HG03025 (cell line): ENCODE data around the gene KRTAP4-1.
"Not testable (repeated sequence)": the region's sequence is repeated elsewhere in the genome, so short reads cannot be mapped to it uniquely, and the experiment has no call there.

ENCODE experiments used
- ATAC-seq: cut with Tn5 transposase; IDR thresholded peaks from one replicate; pipeline ENCODE4 v1.9.1; 2021; ENCODE audit warnings: mild to moderate bottlenecking, moderate library complexity; ENCODE audit not compliant: unreplicated experiment, low FRiP score

Gene KRTAP4-1

DNA sequence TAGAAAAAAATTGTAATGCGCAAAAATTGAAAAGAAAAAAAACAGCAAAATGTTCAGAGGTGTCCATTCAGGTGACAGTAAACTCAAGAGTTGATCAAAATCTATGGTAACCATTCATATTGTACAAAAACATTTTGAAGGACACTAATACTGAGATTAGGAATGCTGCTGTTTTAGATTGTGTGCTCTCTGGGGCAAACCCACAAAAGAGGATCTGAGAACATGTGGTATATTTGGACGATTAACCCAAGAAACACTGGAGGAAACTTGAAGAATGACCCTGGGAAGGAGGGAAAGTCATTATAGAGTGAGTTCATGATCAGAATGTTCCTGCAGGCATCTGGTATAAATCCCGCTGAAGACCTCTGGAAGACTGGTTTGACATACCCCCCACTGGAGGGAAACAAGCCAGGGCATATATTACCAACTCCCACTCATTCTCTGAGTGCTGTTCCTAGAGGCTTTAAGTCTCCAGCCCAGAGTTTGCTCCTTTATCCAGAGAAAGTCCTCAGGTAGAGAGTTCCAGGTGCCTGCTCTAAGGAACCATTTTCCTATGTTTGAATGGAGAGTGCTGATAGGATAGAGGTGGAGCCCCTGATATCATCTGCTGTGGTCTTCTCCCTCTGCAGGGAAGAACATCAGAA lies 7.8 kb downstream of the KRTAP4-1 start:
- no peak for ATAC-seq

DNA sequence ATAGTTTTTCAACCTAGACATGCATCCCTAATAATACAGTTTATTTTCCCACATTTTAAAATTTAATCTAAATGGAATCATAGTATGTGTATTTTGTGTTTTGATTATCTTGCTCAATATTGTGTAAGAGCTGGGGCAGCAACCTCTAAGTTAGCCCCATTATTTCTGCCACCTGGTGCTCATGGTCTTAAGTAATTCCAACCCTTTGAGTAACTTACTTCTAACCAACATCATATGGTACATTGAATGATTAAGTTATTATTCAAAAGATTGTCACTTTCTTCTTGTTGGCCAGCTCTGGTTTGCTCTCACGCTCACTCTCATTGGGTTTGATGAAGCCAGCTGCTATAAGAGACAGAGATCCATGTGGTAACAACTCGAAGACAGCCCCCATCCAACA lies 12.8 kb downstream of the KRTAP4-1 start:
- no peak for ATAC-seq

DNA sequence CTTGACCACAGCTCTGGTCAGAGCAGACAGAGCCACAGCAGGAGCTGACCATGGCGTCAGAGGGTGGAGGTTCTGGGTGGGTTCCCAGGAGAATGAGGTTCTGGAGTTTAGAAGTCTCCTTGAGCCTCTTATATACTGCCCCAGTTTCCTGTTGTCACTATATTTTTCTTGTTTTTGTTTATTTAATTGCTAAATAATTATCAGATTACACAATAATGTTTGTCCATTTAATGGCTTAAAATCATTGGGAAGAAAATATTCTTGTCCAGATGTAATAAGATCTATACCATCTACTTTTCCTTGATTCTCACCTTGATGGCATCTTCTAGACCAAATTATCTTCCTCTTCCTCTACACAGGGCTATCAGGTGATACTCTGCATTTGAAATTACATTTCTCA lies 16.6 kb downstream of the KRTAP4-1 start, which contains the start of gene KRTAP4-3:
KRTAP4-3 (minus strand) TSS at position 101 of the 400 bp plus-strand sequence; CDS start at position 52, 49 bp downstream.
- ATAC-seq: no peak

DNA sequence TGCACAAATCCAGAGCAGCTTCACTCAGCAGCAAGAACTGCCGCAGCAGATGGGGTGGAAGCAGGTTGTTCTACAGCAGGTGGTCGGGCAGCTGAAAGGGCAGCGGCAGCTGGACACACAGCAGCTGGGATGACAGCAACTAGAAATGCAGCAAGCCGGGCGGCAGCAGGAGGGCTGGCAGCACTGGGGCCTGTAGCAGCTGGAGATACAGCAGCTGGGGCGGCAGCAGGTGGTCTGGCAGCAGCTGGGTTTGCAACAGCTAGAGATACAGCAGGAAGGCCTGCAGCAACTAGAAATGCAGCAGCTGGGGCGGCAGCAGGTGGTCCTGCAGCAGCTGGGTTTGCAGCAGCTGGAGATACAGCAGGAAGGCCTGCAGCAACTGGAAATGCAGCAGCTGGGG lies 17.1 kb downstream of the KRTAP4-1 start:
- ATAC-seq: no peak

DNA sequence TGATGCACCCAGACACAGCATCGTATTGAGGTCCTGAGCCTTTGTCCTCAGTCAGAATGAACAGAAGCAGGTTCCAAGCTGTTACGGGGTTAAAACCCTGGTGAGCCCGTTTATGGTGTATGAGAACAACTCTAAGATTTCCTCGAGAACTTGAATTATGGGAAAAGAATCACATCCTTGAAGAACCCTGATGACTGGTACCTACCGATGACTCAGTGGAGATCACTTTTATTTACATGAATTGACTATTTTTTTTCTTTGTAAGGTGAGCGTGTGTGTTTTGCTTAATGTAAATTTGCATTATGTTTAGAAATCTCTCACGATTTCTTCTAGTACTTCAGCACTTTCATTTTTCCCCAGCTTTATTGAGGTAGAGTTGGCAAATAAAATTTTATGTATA lies 20.9 kb downstream of the KRTAP4-1 start:
- ATAC-seq: no peak

DNA sequence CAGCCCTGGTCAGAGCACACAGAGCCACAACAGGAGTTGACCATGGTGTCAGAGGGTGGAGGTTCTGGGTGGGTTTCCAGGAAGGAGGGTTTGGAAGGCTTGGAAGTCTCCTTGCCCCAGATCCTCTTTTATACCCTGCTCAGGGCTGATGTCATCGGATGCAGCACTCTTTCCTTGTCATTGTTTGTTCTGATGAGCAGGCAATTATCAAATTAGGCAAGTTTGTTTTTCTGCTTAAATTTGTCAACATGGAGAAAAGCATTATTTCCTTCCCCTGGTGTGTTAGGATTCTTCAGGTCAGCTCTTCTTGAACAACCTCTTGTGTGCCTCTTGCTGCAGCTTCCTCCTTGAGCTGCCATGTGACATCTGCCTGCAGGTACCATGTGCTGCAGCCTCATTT lies 24.1 kb downstream of the KRTAP4-1 start, which contains the start of gene KRTAP4-4:
KRTAP4-4 (minus strand) TSS at position 101 of the 400 bp plus-strand sequence; CDS start at position 44, 57 bp downstream.
- no peak for ATAC-seq

DNA sequence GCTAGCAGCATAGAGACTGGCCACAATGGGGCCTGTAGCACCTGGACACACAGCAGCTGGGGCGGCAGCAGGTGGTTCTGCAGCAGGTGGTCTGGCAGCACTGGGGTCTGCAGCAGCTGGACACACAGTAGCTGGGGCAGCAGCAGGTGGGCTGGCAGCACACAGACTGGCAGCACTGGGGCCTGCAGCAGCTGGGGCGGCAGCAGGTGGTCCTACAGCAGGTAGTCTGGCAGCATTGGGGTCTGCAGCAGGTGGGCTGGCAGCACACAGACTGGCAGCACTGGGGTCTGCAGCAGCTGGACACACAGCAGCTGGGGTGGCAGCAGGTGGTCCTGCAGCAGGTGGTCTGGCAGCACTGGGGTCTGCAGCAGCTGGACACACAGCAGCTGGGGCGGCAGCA lies 24.5 kb downstream of the KRTAP4-1 start:
- not testable (repeated sequence) for ATAC-seq

DNA sequence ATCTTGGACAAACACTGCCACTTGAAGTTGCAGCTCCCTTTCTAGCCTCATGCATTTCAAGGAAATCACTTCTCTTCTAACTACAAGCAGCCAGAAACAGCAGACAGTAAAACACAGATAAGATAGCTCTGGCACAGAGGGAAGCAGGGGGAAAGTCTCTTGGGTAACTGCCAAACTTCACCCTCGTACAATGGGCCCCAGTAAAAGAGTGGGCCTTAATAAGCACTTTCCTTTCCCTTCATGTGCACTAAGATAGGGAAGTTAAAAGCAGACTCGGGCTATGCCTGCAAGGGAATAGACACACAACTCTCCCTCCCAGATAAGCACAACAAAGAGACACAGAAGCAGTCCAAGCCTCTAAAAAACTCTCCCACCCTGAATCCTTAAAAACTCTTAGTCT lies 30.9 kb downstream of the KRTAP4-1 start:
- ATAC-seq: no peak

DNA sequence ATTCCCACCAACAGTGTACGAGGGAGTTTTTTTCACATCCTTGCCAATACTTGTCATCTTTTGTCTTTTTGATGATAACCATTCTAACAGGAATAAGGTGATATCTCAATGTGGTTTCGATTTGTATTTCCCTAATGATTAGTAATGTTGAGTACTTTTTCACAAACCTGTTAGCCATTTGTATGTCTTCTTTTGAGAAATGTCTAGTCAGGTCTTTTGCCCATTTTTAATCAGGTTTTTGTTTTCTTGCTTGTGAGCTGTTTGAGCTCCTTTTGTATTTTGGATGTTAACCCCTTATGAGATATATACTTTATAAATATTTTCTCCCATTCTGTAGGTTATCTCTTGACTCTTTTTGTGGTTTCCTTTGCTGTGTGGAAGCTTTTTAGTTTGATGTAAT lies 33.2 kb downstream of the KRTAP4-1 start:
- no peak for ATAC-seq

DNA sequence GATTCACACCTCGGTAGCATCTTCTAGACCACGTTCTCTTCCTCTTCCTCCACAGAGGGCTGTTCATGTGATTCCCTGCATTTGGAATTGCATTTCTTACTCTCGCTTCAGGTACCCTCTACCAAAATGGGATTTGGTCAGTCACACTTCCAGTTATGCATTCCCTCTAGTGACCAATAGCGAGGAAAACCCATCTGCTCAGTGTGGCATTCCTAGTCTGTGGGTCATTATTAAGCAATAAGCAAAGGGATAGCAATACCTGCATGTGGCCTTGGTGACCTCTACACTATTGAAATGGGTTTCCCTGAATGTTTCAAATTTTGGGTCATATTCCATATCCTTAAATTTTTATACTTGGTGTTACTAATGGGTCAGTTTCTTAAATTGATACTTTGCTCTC lies 34.7 kb downstream of the KRTAP4-1 start:
- ATAC-seq: no peak

DNA sequence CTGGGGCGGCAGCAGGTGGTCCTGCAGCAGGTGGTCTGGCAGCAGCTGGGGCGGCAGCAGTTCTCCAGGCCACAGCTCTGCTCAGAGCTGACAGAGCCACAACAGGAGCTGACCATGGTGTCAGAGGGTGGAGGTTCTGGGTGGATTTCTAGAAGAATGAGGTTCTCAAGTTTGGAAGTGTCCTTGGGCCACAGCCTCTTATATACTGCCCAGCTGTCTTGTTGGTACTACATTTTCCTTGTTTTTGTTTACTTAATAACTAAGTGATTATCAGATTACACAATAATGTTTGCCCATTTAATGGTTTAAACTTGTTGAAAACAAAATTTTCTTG lies 35.1 kb downstream of the KRTAP4-1 start, which contains the start of gene KRTAP4-5:
KRTAP4-5 (minus strand) TSS at position 174 of the 334 bp plus-strand sequence; CDS start at position 116, 58 bp downstream.
- no peak for ATAC-seq

DNA sequence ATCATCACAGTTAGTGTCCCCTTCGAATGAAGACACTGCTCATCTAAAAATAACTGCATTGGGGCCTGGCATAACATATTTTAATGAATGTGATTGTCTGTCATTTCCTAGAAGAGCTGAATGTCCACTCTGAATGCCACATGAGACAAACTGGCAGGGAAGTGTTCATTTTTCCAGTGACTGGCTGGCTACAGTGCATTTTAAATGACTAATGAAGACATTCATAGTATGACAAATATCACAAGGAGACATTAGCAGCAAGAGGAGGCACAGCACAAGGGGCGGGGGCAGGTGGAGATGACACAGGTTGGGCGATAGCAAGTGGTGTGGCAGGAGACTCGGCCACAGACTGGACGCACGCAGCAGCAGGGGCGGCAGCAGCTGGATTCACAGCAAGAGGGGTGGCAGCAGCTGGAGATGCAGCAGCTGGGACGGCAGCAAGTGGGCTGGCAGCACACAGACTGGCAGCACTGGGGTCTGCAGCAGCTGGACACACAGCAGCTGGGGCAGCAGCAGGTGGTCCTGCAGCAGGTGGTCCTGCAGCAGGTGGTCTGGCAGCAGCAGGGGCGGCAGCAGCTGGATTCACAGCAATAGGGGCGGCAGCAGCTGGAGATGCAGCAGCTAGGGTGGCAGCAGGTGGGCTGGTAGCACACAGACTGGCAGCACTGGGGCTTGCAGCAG lies 35.6 kb downstream of the KRTAP4-1 start:
- not testable (repeated sequence) for ATAC-seq

DNA sequence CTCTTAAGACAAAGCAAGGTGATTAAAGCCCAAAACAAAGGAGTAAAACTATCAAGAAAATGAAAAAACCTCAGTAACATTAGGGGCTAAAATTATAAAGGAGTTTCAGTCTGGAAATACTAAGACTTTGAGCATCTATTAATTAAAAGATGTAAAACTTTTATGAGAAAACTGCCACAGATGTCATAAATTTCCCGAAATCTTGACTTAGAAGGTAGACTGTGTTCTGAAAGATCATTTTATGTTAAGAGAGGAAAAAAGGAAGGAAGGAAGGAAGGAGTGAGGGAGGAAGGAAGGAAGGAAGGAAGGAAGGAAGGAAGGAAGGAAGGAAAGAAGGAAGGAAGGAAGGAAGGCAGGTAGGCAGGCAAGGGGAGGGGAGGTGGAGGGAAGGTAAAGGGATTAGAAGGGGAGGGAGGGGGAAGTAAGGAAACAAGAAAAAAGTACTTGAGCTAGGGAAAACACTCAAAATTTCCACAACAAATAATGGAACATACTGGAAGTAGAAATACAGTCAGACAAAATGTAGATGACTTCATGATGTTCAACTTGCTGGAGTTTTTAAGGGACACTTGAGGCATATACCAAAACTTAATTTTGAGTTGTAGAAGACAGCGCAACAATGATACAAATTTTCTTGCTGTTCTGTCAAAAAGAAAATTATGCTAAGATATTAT lies 37.0 kb downstream of the KRTAP4-1 start:
- no peak for ATAC-seq

DNA sequence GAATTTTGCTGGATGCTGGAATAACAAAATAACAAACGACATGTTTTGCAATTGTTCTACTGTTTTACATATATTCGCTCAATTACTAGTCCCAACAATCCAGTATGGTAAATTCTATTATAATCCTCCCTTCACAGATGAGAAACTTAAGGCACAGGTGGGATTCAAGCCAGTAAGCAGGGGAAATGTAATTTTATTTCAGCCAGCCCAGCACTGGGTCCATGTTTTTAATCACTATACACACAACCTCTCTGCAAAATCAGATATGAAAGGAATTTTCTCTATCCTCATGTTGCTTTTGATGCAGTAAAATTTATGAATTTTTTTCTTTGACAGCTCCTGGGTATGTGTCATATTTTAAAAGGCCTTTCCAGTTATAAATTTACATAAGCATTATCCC lies 39.5 kb downstream of the KRTAP4-1 start:
- no peak for ATAC-seq

DNA sequence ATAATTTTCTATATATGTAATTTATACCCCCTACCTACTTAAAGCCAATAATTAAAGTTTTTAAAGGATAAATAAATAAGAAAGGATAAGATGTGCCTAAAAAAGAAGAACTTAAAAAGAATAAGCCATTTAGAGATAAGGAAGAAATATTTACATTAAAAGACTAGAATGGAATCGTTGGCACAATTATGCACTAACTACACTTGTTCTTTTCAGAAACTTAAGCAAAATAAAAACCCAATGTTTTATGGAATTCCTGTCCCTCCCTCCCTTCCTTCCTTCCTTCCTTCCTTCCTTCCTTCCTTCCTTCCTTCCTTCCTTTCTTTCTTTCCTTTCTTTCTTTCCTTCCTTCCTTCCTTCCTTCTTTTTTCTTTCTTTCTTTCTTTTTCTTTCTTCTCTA lies 39.9 kb downstream of the KRTAP4-1 start:
- ATAC-seq: no peak

DNA sequence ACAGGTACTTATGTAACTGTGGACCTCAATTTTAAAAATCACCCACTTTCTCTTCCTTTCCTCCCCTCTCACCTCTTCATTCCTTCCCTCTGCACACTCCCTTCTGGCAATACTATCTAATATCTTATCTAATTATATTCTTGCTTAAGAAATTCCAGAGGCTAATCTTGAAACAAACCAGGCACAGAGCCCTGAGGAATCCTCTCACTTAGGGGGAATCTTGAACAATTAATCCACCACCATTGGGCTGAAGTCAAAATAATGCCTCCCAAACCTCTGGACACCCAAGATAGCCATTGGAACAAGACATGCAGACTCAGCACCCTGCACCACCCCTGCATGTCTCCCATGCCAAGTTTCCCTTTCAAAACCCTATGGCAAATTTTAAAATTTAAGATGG lies 43.4 kb downstream of the KRTAP4-1 start:
- no peak for ATAC-seq

DNA sequence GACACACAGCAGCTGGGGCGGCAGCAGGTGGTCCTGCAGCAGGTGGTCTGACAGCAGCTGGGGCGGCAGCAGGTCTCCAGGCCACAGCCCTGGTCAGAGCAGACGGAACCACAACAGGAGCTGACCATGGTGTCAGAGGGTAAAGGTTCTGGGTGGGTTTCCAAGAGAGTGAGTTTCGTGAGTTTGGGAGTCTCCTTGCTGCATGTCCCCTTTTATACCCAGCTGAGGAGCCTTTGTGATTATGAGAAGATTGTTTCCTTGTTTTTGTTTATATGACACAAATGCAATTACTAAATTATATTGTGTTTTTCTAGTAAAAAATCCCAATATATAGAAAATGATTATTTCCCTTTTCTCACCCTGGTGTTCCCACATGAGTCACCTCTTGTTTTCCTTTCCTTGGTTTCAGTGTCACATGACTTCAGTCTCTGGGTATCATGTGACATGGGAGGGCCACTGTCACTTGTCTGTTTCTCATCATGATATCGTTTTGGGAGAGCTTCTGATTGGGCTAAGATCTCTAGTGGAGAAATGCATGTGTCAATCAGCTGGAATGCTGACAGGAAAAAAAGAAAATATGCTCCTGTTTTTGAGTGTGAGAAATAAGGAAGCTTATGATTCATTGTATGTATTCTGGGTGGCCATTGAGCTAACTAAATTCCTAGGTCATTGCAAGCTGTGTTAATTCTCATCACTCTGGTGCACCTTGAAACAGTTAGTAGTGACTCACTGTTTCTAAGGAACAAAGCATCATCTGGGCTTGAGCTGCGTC lies 44.2 kb downstream of the KRTAP4-1 start, which contains the start of gene KRTAP4-6:
KRTAP4-6 (minus strand) TSS at position 185 of the 772 bp plus-strand sequence; CDS start at position 128, 57 bp downstream.
- no peak for ATAC-seq

DNA sequence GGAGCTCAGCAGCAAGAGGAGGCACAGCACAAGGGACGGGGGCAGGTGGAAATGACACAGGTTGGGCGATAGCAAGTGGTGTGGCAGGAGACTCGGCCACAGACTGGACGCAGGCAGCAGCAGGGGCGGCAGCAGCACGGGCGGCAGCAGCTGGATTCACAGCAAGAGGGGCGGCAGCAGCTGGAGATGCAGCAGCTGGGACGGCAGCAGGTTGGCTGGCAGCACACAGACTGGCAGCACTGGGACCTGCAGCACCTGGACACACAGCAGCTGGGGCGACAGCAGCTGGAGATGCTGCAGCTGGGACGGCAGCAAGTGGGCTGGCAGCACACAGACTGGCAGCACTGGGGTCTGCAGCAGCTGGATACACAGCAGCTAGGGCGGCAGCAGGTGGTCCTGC lies 44.8 kb downstream of the KRTAP4-1 start:
- not testable (repeated sequence) for ATAC-seq
